SKM-1 treated with dmso at 0.1 percent for 144 hours (cell line): ENCODE measurements around the gene ARID4B.
A peak's percentile ranks its signal among the peaks of the same experiment; 100 is the strongest.

Experiments
- DNase-seq: peaks from one replicate; lab custom pipeline; 2025; ENCODE audit not compliant: unreplicated experiment; lab: John Stamatoyannopoulos, UW

The ARID4B gene

DNA sequence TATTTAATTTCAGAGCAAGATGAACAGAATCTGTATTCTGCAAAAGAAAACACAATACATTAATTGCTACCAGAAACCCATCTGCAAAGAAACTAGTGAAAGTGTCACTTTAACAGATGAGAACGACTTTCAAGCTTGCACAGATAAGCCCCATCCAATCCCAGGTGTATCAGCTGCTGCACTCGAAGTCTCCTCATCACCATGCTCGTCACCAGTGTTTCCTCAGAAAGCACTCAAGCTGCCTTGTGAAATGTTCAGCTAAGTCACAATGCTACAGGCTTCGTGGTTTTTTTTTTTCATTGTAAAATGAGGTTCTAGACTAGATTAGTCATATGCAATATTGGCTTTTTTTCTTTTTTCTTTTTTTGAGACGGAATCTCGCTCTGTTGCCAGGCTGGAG, 196.0 kb downstream of the ARID4B start:
- DNase-seq: no peak

DNA sequence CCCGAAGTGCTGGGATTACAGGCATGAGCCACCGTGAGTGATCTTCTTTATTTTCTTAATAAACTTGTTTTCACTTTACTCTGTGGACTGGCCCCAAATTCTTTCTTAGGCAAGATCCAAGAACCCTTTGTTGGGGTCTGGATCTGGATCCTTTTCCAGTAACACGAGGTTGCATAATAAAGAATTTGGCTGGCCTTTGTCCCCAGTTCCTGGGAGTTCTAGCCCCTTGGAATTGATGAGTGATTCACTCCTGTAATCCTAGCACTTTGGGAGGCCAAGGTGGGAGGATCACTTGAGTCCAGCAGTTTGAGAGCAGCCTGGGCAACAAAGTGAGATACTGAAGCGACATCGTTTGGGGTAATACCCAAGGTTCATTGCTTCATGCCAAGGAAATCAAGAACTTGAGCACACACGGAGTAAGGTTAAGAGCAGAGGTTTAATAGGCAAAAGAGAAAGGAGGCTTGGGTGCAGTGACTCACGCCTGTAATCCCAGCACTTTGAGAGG, 197.2 kb downstream of the ARID4B start:
- no peak for DNase-seq

DNA sequence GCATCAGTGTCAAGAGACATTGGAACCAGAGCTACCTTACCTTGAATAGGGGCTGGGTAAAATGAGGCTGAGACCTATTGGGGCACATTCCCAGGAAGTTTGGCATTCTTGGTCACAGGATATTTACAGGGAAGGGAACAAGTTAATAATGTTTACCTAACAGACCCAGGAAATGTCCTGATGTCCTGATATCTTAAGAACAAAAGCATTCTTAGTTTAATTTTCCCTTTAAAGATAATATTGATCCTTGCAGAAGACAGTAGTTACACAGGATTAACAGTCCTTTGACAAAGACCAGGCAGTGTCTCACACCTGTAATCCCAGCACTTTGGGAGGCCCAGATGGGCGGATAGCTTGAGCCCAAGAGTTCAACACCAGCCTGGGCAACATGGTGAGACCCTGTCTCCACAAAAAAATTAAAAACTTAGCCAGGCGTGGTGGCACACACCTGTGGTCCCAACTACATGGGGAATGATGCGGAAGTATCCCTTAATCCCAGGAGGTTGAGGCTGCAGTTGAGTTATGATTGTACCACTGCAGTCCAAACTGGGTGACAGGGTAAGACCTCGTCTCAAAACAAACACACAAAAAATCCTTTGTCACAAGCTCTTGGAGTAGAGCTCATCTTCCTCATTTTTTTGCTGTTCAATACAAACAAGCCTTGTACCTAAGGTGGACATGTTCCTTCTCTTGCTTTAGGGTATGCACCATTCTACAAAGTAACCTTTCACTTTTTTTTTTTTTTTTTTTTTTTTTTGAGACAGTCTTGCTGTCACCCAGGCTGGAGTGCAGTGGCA, 198.0 kb downstream of the ARID4B start:
- no peak for DNase-seq

DNA sequence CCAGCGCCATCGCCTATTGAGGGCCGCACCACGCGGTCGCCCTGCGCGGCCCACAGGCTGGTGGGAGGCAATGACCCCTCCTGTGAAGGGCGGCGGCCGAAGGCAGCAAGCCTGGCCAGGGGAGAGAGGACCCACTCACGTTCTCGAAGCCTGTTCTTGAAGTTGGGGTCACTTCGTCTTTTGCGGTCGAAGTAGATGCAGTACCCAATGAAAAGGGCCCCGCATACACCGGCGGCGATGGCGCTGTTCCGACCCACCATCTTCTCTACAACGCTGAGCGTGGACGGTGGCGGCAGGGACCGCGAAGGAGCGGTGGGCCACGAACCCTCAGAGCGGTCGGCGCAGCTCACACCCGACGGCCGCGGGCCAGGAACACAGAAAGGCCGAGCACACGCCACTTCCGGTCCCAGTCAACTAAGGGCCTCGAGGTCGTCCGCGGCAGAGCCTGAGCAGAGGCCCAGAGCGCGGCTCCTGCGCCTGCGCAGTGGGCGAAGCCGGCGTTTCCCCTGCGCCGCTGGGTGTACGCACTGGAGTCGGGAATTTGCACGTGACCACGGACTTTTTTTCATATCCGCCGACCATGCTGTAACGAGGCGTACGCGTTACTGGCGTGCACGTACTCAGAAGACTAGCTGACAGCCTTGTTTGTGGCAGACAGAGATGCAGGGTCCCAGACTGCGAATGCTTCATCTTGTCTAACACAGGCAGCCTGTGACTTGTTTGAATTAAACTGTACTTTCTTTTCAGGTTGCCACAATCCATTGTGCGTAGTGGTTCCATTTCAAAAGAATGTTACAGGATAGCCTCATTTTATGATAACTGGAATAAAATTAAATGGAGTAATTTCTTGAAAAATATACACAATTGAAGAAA, 199.3 kb downstream of the ARID4B start, which contains the start of gene TOMM20:
TSS of gene TOMM20 (minus strand) at position 382 of the 873 bp plus-strand sequence. CDS start at position 260, 122 bp downstream.
- DNase-seq: peak; percentile 99

DNA sequence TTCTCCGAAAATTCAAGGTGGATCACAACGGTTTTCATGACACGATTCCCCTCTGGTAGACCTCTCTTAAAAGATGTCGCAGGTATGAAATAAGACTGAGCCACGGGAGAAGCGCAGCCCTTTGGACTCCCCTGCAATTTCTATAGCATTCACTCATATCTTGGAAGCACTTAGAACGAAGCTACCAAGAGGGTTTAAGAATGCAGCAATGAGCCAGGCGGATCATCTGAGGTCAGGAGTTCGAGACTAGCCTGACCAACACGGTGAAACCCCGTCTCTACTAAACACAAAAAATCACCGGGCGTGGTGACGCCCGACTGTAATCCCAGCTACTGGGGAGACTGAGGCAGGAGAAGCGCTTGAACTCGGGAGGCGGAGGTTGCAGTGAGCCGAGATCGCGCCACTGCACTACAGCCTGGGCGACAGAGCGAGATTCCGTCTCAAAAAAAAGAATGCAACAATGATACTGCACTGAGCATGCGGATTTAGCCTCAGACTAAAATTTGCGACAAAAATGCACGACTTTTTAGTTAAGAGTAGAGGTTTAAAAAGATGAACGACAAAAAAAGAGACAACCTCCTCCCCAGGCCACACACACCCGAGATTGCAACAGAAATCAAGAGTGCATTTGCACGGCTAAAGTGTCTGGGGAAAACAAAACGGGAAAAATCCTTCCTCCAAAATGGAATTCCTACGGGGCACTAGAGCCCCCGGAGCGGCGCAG, 200.1 kb downstream of the ARID4B start:
- no peak for DNase-seq

DNA sequence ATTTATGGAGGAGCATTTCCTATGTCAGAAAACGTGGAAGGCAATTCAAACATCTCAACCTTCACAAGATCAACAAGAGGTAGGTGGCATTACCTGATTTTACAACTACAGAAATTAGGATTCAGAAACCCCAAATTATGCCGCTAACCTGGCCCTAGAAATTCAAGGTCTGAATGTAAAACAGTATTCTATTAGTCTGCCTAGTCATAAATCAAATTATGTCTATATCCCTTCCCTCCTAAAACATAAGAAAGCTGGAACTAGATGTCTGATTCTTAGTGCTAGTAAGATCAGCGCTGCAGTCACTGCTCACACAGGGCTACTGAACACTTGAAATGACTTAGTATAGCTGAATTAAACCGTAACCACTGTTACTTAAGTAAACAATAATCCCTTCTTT, 200.8 kb downstream of the ARID4B start:
- no peak for DNase-seq

DNA sequence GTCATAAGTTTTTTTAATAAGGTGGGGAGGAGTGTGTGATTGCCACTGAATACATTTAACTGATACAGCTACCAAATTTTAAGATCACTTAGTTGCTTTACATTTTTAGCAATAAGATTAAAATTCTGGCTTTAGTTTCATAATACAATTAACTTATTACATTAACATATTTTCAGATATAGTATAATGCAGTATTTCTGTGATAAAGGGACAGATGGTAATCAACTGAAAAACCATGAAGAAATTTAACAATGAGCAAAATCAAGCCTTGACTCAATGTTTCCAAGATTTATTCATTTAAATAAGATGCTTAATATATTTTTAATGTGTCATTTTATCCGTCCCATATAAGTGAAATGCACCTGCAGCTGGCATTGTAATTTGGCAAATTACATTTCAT, 203.3 kb downstream of the ARID4B start:
- no peak for DNase-seq

DNA sequence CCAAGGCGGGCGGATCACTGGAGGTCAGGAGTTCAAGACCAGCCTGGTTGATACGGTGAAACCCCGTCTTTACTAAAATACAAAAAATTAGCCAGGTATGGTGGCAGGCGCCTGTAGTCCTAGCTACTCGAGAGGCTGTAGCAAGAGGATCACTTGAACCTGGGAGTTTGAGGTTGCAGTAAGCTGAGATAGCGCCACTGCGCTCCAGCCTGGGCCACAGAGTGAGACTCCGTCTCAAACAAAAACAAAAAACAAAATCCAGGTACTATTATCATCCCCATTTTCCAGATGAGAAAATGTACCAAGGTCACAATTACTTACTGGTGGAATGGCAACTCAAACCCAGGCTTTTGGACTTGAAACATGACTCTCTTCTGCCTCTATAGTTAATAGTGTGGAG, 203.9 kb downstream of the ARID4B start:
- no peak for DNase-seq

DNA sequence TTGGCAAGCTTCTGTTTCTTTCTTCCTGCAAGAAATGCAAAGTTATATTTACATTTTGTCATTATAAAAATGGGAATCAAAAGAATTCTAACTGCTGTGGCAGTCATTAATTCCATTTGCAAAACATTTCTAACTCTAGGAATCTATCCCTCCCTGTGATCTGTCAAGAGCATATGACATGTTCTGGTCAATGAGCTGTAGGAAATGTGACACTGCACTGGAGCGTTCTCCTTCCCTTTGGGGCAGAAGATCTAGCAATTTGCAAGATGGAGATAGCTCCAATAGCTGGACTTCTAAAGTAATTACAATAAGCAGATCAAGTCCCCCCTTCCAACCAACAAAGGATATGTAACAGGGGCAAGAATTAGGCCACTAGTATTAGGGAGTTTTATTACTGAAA, 205.6 kb downstream of the ARID4B start:
- DNase-seq: no peak
